ENCODE measurements around the gene ZNF789.

Gene ZNF789

GRCh38 chr7:99514050-99514449 lies 41.4 kb downstream of the ZNF789 start:
- peak in 2 of 3 donors; percentile 21 to 43 for DNase-seq

GRCh38 chr7:99521399-99521798 lies 48.7 kb downstream of the ZNF789 start:
- no peak for DNase-seq

GRCh38 chr7:99525713-99526440 lies 53.2 kb downstream of the ZNF789 start:
- DNase-seq, result peak; percentile 20 to 32 (median 28)

- no peak for DNase-seq
Observed at GRCh38 chr7:99531354-99531765, 58.7 kb downstream of the ZNF789 start.

GRCh38 chr7:99535667-99536066 lies 63.0 kb downstream of the ZNF789 start:
- no peak for DNase-seq

All from suppressor macrophage treated with lipopolysaccharide for 1 hour (primary cell).